WTC11 (cell line): ENCODE data around the gene KLF13. TPM values are rescaled to one million over a fixed set of nuclear protein-coding genes. Genes with fewer than 3 reads are reported as not detected.

Experiments
- ATAC-seq: fragments of 200-7000 bp; cut with Tn5 transposase; 2 replicates; pipeline ENCODE4 v1.10.0; 2021; ENCODE audit warnings: mild to moderate bottlenecking, moderate library complexity
- CTCF ChIA-PET: fragments of 300-600 bp; sonication (Branson Sonifier 250); formaldehyde crosslinking; loops from one replicate; lab custom pipeline; 2021; ENCODE audit warnings: antibody characterized with exemption; lab: Charles Lee
- POLR2A ChIA-PET: fragments of 350-600 bp; sonication (Branson Sonifier 250); formaldehyde crosslinking; loops from one replicate; lab custom pipeline; 2021; ENCODE audit warnings: antibody characterized with exemption; lab: Charles Lee
- DNase-seq: peaks from one replicate; pipeline ENCODE4 v3.0.0; 2021; ENCODE audit warnings: low spot score
- H3K27ac Mint-ChIP-seq: 2 replicates; pipeline ENCODE4 v1.8.0; 2021; ENCODE audit warnings: mixed read lengths
- H3K27me3 Mint-ChIP-seq: 2 replicates; pipeline ENCODE4 v1.8.0; 2021; ENCODE audit warnings: low read depth, mild to moderate bottlenecking, moderate library complexity, mixed read lengths
- H3K36me3 Mint-ChIP-seq: 2 replicates; pipeline ENCODE4 v1.8.0; 2021; ENCODE audit warnings: mixed read lengths
- H3K4me1 Mint-ChIP-seq: 2 replicates; pipeline ENCODE4 v1.8.0; 2022; ENCODE audit warnings: mixed read lengths
- H3K4me3 Mint-ChIP-seq: 2 replicates; pipeline ENCODE4 v1.8.0; 2021; ENCODE audit warnings: mild to moderate bottlenecking, moderate library complexity, mixed read lengths
- H3K9me3 Mint-ChIP-seq: 2 replicates; pipeline ENCODE4 v1.8.0; 2021; ENCODE audit warnings: mixed read lengths
- ATF1 ChIP-seq: sonication (generic); formaldehyde crosslinking; IDR thresholded peaks from 2 replicates; pipeline ENCODE4 v1.8.1; 2023; ENCODE audit warnings: mild to moderate bottlenecking, moderate library complexity, missing genetic modification reagents
- ETV6 ChIP-seq: sonication (generic); formaldehyde crosslinking; IDR thresholded peaks from 2 replicates; pipeline ENCODE4 v1.8.1; 2022; ENCODE audit warnings: mild to moderate bottlenecking, missing genetic modification reagents
- FOXP1 ChIP-seq: sonication (generic); formaldehyde crosslinking; IDR thresholded peaks from 2 replicates; pipeline ENCODE4 v1.8.0; 2022; ENCODE audit warnings: missing genetic modification reagents, mild to moderate bottlenecking, moderate library complexity, borderline replicate concordance
- GTF2I ChIP-seq: fragments of 250-450 bp; sonication (Bioruptor Pico); conservative IDR thresholded peaks from 2 replicates; pipeline ENCODE4 v1.4.0; 2021; ENCODE audit warnings: mild to moderate bottlenecking
- MYBL2 ChIP-seq: sonication (generic); formaldehyde crosslinking; IDR thresholded peaks from 2 replicates; pipeline ENCODE4 v1.8.1; 2023; ENCODE audit warnings: mild to moderate bottlenecking, moderate library complexity, missing genetic modification reagents
- NFATC4 ChIP-seq: fragments of 250-450 bp; sonication (Bioruptor Pico); IDR thresholded peaks from 2 replicates; pipeline ENCODE4 v1.9.0; 2021; ENCODE audit warnings: mild to moderate bottlenecking
- NR1H2 ChIP-seq: sonication (generic); formaldehyde crosslinking; IDR thresholded peaks from 2 replicates; pipeline ENCODE4 v1.9.0; 2021; ENCODE audit warnings: mild to moderate bottlenecking, moderate library complexity, missing genetic modification reagents
- OVOL2 ChIP-seq: fragments of 250-450 bp; sonication (Bioruptor Pico); IDR thresholded peaks from 2 replicates; pipeline ENCODE4 v1.9.0; 2021; ENCODE audit warnings: mild to moderate bottlenecking, borderline replicate concordance
- SMAD4 ChIP-seq: sonication (generic); formaldehyde crosslinking; IDR thresholded peaks from 2 replicates; pipeline ENCODE4 v1.8.0; 2022; ENCODE audit warnings: mild to moderate bottlenecking, missing genetic modification reagents
- SOX15 ChIP-seq: fragments of 250-450 bp; sonication (Bioruptor Pico); IDR thresholded peaks from 2 replicates; pipeline ENCODE4 v1.9.0; 2021; ENCODE audit warnings: mild to moderate bottlenecking
- TEAD4 ChIP-seq: sonication (generic); formaldehyde crosslinking; IDR thresholded peaks from 2 replicates; pipeline ENCODE4 v1.8.0; 2022; ENCODE audit warnings: mild to moderate bottlenecking, missing genetic modification reagents
- ZNF232 ChIP-seq: sonication (generic); formaldehyde crosslinking; IDR thresholded peaks from 2 replicates; pipeline ENCODE4 v1.8.0; 2022; ENCODE audit warnings: mild to moderate bottlenecking, missing genetic modification reagents
- ZNF396 ChIP-seq: fragments of 250-450 bp; sonication (Bioruptor Pico); IDR thresholded peaks from 2 replicates; pipeline ENCODE4 v1.8.0; 2021; ENCODE audit warnings: mild to moderate bottlenecking, moderate library complexity, borderline replicate concordance
- total RNA-seq: library from RNA; stranded (reverse); gene quantifications from 3 replicates; pipeline ENCODE4 v1.2.3, GENCODE V29; 2021
- TF ChIP-seq, protein P1 (sequence below): fragments of 250-450 bp; sonication (Bioruptor Pico); conservative IDR thresholded peaks from 2 replicates; pipeline ENCODE4 v1.9.0; 2021; ENCODE audit warnings: mild to moderate bottlenecking
- TF ChIP-seq, protein P2 (sequence below): fragments of 200-600 bp; IDR thresholded peaks from 2 replicates; pipeline ENCODE4 v1.8.0; 2022; ENCODE audit warnings: antibody characterized with exemption
- TF ChIP-seq, protein P3 (sequence below): sonication (generic); formaldehyde crosslinking; IDR thresholded peaks from 2 replicates; pipeline ENCODE4 v1.8.1; 2023; ENCODE audit warnings: mild to moderate bottlenecking, missing genetic modification reagents, moderate library complexity
- TF ChIP-seq, protein P4 (sequence below): sonication (generic); formaldehyde crosslinking; IDR thresholded peaks from 2 replicates; pipeline ENCODE4 v1.8.0; 2023; ENCODE audit warnings: mild to moderate bottlenecking, missing genetic modification reagents
- TF ChIP-seq, protein P5 (sequence below): sonication (generic); formaldehyde crosslinking; conservative IDR thresholded peaks from 2 replicates; pipeline ENCODE4 v1.8.1; 2022; ENCODE audit warnings: mild to moderate bottlenecking, missing genetic modification reagents

Gene KLF13
- total RNA-seq, 1 experiment from 2014 or later = 38.1 TPM

DNA sequence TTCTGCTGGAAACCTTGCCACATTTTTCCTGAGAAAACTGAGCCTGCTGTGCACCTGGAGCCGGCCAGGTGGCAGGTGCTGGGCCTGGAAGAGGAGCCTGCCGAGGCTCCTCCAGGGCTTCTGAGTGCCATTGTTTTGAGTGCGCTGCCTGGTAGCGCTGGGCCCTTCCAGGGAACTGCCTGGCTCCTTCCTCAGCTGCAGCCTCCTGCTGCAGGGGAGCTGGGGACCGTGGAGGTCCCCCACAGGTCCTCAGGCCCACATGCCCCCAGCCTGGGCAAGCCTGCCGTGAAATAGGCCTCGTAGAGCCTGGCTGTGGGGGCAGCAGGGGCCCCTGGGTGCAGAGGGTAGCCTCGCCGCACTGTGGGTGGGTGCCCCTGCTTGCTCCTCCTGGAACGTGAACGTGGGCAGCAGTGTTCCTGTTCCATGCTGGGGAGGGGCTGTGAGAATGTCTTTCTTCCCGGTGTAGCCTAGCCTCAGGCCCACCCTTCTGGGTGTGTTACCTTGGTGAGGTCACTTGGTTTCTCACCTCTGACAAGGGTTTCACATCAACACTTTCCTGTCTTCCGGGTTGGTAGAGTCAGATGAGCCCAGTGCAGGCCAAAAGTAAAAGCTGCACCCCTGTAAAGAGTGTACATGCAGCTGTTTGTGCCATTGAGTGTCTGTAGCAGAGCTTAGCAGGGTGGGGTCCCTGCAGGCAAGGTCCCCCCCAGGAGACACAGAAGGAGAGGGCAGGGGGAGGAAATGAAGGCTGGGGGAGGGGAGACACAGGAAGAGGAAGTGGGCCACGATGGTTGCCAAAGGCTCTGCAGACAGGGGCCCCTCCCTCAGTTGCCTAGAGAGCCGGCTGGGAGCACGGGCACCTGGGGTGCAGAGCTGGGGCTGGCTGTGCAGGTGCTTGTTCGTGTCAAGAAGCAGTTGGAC, 34.5 kb downstream of the KLF13 start (continued):
- TF ChIP-seq, protein P1, sequence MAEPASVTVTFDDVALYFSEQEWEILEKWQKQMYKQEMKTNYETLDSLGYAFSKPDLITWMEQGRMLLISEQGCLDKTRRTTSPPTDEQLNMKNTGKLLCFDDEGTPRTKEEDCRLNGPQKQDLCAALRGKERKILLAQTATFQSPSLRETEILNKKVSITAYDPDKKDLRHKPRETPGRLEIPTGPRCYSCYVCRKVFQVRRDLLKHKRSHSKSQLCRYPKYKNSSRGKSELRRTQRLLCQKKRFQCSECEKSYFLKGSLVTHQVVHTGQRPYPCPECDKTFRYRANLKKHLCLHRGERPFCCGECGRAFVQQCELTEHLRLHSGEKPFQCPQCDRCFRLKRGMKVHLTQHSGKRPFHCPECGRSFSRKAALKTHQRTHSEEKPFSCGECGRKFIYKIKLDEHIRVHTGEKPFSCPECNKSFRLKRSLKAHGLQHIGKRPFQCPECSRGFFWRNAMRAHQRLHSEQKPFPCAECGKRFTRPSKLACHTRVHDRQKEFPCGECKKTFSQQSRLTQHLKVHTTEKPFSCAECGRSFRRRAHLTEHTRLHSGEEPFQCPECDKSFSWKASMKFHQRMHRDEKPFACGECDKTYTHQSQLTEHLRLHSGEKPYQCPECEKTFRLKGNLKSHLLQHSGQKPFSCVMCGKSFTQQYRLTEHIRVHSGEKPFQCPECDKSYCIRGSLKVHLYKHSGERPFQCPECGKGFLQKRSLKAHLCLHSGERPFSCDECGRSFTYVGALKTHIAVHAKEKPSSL (CRISPR knock-in tag) = no peak
- TF ChIP-seq, protein P2, sequence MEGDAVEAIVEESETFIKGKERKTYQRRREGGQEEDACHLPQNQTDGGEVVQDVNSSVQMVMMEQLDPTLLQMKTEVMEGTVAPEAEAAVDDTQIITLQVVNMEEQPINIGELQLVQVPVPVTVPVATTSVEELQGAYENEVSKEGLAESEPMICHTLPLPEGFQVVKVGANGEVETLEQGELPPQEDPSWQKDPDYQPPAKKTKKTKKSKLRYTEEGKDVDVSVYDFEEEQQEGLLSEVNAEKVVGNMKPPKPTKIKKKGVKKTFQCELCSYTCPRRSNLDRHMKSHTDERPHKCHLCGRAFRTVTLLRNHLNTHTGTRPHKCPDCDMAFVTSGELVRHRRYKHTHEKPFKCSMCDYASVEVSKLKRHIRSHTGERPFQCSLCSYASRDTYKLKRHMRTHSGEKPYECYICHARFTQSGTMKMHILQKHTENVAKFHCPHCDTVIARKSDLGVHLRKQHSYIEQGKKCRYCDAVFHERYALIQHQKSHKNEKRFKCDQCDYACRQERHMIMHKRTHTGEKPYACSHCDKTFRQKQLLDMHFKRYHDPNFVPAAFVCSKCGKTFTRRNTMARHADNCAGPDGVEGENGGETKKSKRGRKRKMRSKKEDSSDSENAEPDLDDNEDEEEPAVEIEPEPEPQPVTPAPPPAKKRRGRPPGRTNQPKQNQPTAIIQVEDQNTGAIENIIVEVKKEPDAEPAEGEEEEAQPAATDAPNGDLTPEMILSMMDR = no peak
- TF ChIP-seq ATF1 (no peak), ETV6 (CRISPR knock-in tag) (no peak)

DNA sequence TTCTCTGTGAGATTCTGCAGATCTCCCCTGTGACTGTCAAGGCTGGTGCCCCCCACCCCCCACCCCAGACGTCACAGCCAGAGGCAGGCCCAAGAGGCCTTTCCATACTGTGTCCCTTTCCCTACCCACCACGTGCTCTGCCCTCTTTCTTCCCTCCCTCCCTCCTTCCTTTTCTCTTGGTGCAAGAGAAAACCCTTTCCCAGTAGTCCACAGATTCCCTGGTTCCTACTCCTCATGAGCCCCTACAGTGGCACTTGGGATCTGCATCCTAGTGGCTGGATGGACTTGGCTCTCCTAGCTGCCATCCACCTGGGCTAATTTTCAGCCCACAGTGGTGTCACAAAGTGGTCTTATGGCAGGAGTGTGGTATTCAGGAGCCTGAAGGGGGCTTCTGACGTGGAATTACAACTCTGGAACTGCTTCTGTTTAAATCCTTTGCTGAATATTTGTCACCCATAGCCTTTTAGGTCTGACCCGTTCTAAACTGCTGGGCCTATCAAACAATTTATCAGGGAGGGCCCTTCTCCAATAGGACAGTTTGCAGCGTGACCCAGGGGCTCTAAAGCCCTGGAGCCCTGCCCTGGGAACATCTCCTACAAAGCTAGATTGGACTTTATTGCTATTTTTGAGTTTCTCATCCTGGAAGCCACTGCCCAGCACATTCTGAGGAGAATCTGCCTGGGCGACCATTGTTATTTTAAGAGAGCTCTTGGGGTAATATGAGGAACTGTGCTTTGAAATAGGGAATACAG, 35.3 kb downstream of the KLF13 start:
- CTCF ChIA-PET = interaction anchor here (0.5 to 3.5 kb wide), 2 partner anchors 51 to 73 kb away, joined by 4 to 16 read pairs; no protein-coding TSS in a partner anchor
- Mint-ChIP-seq H3K27ac (no peak overlapping the region), H3K27me3 (no peaks in the 10 kb centered on the region)

DNA sequence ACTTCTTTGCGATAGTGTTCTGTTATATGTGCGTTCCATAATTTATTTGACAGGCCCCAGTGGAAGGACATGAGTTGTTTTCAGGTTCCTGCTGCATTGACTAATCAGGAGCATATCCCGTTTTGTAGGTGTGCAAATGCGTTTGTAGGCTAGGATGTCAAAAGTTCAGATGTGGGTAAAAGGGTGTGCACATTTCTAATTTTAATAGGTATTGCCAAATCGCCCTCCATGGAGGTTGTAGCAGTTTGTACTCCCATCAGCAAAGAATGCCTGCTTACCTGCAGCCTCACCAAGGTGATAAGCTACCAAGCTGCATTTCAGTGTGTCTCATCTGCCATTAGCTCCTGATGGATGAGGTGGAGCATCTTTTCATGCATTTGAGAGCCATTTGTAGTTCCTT, 36.3 kb downstream of the KLF13 start:
- no peak for ATAC-seq
- DNase-seq = no peak
- Mint-ChIP-seq H3K4me3 (no peak overlapping the region), H3K4me1 (peaks cover 94% of the 10 kb centered on the region), H3K27me3 (no peaks in the 10 kb centered on the region), H3K9me3 (no peaks in the 10 kb centered on the region), H3K27ac (no peak overlapping the region), H3K36me3 (no peaks in the 10 kb centered on the region)
- ChIA-PET CTCF (interaction anchor here (0.5 to 3.5 kb wide), 5 partner anchors 34 to 125 kb away, joined by 3 to 16 read pairs (median 4); no protein-coding TSS in a partner anchor), POLR2A (interaction anchor here (0.6 kb wide), 1 partner anchor 19 kb away, joined by 4 read pairs; no protein-coding TSS in a partner anchor)
- no peak for TF ChIP-seq TEAD4
- TF ChIP-seq SOX15 = no peak
- TF ChIP-seq NR1H2 (CRISPR knock-in tag) = no peak
- TF ChIP-seq MYBL2 (CRISPR knock-in tag) = no peak
- no peak for TF ChIP-seq NFATC4 (CRISPR knock-in tag)

More for the DNA sequence above, 35.3 kb downstream of the KLF13 start:
- peaks cover 91% of the 10 kb centered on the region for H3K4me1 Mint-ChIP-seq
- H3K4me3 Mint-ChIP-seq = no peak overlapping the region
- H3K36me3 Mint-ChIP-seq = no peaks in the 10 kb centered on the region
- no peak for DNase-seq
- TF ChIP-seq, protein P3, sequence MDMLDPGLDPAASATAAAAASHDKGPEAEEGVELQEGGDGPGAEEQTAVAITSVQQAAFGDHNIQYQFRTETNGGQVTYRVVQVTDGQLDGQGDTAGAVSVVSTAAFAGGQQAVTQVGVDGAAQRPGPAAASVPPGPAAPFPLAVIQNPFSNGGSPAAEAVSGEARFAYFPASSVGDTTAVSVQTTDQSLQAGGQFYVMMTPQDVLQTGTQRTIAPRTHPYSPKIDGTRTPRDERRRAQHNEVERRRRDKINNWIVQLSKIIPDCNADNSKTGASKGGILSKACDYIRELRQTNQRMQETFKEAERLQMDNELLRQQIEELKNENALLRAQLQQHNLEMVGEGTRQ (CRISPR knock-in tag) = no peak
- TF ChIP-seq SMAD4 (CRISPR knock-in tag) (no peak), FOXP1 (CRISPR knock-in tag) (no peak), GTF2I (CRISPR knock-in tag) (no peak), ZNF232 (CRISPR knock-in tag) (no peak), OVOL2 (CRISPR knock-in tag) (no peak), ZNF396 (CRISPR knock-in tag) (no peak), ATF1 (no peak)
- TF ChIP-seq, protein P4, sequence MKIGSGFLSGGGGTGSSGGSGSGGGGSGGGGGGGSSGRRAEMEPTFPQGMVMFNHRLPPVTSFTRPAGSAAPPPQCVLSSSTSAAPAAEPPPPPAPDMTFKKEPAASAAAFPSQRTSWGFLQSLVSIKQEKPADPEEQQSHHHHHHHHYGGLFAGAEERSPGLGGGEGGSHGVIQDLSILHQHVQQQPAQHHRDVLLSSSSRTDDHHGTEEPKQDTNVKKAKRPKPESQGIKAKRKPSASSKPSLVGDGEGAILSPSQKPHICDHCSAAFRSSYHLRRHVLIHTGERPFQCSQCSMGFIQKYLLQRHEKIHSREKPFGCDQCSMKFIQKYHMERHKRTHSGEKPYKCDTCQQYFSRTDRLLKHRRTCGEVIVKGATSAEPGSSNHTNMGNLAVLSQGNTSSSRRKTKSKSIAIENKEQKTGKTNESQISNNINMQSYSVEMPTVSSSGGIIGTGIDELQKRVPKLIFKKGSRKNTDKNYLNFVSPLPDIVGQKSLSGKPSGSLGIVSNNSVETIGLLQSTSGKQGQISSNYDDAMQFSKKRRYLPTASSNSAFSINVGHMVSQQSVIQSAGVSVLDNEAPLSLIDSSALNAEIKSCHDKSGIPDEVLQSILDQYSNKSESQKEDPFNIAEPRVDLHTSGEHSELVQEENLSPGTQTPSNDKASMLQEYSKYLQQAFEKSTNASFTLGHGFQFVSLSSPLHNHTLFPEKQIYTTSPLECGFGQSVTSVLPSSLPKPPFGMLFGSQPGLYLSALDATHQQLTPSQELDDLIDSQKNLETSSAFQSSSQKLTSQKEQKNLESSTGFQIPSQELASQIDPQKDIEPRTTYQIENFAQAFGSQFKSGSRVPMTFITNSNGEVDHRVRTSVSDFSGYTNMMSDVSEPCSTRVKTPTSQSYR (CRISPR knock-in tag) = no peak
- TF ChIP-seq, protein P5, sequence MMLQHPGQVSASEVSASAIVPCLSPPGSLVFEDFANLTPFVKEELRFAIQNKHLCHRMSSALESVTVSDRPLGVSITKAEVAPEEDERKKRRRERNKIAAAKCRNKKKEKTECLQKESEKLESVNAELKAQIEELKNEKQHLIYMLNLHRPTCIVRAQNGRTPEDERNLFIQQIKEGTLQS (CRISPR knock-in tag) = no peak
- TF ChIP-seq, all 79 proteins: peak for 0
- POLR2A ChIA-PET = no interaction called here
- H3K9me3 Mint-ChIP-seq = no peaks in the 10 kb centered on the region
- peak; percentile 11 for ATAC-seq
